Measurements from ENCODE around the gene DHX58.

Gene DHX58

DNA sequence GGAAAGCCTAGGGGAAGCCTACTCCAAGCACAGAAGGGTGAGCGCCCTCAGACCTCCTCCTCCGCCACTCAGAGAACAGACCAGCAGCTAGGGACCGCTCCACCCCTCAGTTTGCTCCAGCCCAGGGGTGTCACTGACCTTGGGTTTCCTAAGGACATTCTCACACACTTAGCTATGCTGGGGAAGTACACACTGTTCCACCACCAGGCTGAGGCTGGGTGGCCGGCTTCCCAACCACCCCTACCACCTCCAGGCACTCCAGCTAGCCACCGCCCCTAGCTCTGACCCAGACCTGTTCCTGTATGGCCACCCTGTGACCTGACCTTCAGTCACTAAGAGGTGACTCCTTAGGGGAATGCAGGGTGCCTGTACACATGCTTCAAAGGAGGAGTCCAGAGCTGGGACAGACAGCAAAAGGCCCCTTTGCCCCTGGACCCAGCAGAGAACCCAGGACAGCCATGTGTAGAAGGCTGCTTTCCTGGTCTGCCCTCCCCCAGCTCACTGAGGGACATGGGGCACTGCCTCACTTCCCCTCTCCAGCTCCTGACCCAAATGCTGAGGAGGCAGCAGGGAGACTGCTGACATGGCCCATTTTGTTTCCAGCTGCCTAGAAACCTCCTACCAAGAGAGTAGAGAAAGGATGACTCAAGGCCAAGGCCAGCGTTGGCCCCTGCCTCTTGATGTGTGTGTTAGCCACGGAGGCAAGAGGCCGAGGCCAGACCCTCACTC lies 16.8 kb upstream of the DHX58 start:
- DNase-seq: no peak

- no peak for DNase-seq
Measured at GRCh38 chr17:42127414-42127813, 14.9 kb upstream of the DHX58 start.

DNA sequence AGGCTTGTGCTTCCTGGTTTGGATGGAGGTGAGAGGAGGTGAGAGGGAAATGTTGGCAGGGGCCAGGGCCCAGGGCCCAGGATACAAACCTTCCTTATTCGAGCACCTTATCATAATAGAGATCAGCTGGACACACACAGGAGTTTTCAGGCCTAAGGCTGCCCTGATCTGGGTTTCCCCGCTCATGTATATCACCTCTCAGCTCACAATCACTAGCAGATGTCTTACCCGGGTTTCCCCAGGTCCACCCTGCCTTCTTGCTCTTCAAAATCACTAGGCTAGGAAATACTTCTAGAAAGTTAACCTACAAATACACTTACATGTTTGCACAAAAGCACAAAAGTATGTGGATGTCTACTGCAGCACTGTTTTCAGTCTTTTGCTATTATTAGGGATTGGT lies 14.3 kb upstream of the DHX58 start:
- DNase-seq: no peak

DNA sequence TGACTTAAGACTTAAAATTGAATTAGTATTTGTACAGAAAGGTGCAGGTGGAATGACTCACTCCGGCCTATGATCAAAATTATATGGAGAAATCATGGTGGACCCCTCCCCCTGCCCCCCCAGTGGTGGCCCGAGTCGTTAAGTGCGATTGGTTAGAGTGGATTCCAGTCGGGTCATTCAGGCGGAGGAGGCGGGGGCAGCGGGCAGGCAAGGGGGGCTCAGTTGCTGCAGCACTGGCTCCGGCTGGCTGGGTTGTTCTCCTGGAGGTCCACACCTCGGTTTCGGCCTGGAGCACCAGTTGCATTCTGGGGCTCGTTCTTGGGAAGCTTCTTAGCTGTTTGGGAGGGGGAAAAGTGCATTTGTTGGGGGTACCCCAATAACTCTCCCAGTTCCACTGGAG lies 13.1 kb upstream of the DHX58 start:
- no peak for DNase-seq

GRCh38 chr17:42124256-42124655 lies 11.7 kb upstream of the DHX58 start:
- DNase-seq: no peak

DNA sequence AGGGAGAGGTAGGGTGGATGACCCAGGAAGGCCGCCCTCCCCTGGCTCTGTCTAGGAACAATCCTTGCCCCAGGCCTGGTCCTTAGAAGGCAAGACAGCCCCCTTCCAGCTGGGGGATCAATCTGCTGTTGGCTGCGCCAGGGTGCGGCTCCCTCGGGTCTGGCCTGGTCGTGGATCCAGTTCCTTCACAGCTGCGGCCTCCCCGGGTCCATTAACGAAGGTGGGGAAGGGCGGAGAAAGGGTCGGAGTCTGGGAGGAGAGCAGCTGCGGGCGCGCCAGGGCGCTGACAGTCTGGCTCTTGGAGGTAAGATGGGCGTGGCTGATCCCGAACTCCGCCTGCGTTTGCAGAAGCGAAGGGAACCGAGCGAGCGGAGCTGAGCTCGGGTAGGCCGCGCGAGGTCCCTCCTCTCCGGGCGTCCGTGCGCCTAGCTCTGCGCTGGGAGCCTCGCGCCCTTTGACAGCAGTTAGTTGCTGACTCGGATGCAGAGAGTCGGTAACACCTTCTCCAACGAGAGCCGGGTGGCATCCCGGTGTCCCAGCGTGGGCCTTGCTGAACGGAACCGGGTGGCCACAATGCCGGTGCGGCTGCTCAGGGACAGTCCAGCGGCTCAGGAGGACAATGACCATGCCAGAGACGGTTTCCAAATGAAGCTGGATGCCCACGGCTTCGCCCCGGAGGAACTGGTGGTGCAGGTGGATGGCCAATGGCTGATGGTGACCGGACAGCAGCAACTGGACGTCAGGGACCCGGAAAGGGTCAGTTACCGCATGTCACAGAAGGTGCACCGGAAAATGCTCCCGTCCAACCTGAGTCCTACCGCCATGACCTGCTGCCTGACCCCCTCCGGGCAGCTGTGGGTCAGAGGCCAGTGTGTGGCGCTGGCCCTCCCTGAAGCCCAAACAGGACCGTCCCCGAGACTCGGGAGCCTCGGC lies 10.1 kb upstream of the DHX58 start, which contains the start of gene HSPB9:
HSPB9 (plus strand) TSS at position 434 of the 933 bp plus-strand sequence; CDS start at position 481, 47 bp downstream.
- no peak for DNase-seq

- peak; percentile 81 for DNase-seq
Measured at GRCh38 chr17:42120770-42121769, 8.6 kb upstream of the DHX58 start, which contains the start of gene KAT2A. KAT2A (minus strand) TSS chr17:42121367; CDS start chr17:42121304, 63 bp downstream.

- no peak for DNase-seq
Measured at GRCh38 chr17:42120161-42120769, 7.8 kb upstream of the DHX58 start.

- no peak for DNase-seq
Measured at GRCh38 chr17:42119301-42119700, 6.8 kb upstream of the DHX58 start.

GRCh38 chr17:42118545-42118944 lies 6.0 kb upstream of the DHX58 start:
- DNase-seq: peak; percentile 44

GRCh38 chr17:42118126-42118510 lies 5.6 kb upstream of the DHX58 start:
- DNase-seq: no peak

DNA sequence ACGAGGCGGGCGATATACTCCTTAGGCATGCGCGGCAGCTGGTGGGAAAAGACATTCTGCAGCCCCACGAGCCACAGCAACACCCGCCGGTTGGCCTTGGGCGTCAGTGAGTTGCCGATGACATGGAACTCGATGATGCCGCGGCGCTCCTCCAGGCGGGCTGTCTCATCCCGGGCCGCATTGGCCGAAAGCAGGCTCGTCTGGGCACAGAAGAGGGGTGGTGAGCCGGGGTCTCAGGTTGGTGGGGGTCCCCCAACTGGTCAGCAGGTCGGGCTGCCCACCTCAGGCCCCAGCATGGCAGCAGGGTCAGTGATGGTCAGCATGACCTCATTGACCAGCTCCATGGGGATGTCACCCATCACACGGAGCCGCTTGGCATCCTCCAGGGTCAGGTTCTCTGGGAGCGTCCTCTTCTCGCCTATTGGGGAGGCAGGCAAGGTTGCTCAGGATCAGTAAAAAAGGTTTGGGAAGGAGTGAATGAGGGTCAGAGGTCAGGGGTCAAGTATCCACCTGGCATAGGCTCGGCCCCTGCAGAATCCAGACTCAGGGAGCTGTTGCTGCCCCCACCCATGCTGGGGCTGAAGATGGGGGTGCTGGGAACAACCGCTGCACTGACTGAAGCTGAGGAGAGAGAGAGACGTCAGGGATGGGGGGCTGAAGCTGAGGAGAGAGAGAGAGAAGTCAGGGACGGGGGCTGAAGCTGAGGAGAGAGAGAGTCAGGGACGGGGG lies 5.0 kb upstream of the DHX58 start:
- DNase-seq: no peak

DNA sequence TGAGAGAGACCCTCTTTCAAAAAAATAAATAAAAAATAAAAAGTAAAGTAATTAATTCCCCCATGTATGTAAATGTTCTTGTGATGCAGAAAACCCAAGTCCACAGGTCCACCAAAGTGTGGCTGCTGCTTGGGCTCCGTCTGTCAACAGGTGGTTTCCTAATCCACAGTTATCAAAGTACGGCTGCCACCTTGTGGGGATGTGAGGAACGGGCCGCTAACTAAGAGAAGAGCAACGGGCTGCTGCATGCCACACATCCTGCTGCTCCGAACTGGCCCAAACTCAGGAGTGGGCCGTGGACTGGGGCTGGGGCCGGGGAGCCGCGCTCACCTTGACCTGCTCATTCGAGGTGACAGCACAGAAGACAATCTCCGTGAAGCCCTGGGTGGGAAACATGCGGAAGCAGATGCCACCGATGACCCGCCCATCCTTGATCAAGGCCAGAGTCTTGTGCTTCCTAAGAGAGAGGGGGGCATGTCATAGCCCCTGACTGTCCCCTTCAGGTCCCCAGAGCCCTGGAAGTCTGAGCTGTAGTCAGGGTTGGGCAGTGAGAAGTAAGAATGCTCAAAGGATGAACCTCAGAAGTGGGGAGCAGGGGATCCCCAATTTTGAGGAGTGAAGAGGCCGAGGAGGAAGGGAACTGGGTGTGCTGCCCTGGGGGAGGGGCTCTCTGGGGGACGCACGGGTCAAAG lies 4.3 kb upstream of the DHX58 start:
- peak; percentile 85 for DNase-seq

GRCh38 chr17:42114118-42114517 lies 1.6 kb upstream of the DHX58 start:
- no peak for DNase-seq

GRCh38 chr17:42113293-42114069 lies 967 bp upstream of the DHX58 start:
- DNase-seq: no peak

DNA sequence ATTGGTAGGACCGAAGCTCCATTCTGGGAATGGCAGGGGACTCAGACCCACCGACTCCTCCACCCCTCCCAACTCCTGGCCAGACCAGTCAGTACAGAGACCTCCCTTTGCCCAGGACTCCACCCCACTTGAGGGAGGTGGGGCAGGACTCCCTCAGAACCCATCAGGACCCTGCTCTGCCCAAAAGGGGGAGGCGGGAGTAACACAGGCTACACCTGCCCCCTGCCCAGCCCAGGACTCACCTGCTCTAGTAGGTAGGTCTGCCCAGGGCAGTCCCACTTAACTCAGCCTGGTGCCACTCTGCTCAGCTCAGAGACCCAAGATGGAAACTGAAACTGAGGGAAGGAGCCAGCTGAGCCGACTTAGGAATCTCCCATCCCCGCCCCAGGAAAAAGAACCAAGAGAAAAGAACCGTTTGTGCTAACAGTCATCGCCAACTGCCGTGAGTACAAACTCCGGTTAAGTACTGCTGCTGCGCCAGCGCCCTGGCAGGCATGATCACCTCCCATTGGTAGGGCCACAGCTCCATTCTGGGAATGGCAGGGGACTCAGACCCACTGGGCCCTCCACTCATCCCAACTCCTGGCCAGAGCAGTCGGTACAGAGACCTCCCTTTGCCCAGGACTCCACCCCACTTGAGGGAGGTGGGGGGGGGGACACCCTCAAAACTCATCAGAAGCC lies 503 bp downstream of the DHX58 start:
- no peak for DNase-seq

DNA sequence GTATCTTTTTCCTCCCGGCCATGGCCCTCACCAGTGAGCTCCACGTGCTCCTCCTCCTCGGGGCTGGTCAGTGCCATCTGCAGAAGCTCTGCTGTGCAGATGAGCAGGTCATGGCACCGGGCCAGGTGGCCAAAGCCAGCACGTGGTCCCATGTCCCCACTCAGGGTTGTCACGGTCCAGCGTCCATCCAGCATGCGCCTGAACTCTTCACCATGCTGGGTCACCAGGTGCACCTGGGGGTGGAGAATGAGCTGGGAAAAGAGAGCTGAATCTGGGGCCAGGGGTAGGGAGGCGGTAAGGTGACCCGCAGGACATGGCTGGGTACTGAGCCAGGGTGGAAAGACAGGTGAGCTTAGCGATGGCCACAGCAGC lies 1.3 kb downstream of the DHX58 start:
- no peak for DNase-seq

- DNase-seq: no peak
Measured at GRCh38 chr17:42110301-42111264, 1.9 kb downstream of the DHX58 start.
